Retinal pigment epithelial cell (primary cell): ENCODE results near the gene PLXDC1.

Experiments used
- DNase-seq: peaks from one replicate; pipeline ENCODE4 v3.0.0-alpha.2; 2010; ENCODE audit warnings: low read depth
- H3K4me3 ChIP-seq: 2 replicates; pipeline ENCODE4 v1.5.1; 2011; ENCODE audit warnings: mild to moderate bottlenecking, low read length, control low read depth, moderate library complexity
- TF ChIP-seq, protein P1 (sequence below): conservative IDR thresholded peaks from 2 replicates; pipeline ENCODE4 v1.5.1; 2011; ENCODE audit warnings: low read depth, low read length, control low read depth, inconsistent platforms

PLXDC1 gene

DNA sequence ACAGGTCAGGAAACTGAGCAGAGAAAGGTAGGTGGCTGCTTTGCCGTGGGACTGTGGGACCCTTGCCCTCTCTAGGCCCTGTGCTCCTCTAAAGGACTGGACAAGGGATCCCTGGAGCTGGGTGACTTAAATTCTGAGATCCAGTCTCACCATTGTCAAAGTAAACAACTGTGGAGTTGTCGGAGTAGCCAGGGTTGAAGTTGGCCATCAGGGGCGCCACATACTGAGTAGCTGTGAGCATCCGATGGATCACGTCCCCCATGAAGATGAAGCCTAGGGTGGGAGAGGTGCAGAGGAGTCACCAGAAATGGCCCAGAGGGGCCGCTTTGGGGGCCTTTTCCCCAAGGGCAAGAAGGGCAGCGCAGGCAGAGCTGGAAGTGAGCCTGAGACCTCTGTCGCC, 43.5 kb downstream of the PLXDC1 start:
- no peak for DNase-seq
- TF ChIP-seq, protein P1, sequence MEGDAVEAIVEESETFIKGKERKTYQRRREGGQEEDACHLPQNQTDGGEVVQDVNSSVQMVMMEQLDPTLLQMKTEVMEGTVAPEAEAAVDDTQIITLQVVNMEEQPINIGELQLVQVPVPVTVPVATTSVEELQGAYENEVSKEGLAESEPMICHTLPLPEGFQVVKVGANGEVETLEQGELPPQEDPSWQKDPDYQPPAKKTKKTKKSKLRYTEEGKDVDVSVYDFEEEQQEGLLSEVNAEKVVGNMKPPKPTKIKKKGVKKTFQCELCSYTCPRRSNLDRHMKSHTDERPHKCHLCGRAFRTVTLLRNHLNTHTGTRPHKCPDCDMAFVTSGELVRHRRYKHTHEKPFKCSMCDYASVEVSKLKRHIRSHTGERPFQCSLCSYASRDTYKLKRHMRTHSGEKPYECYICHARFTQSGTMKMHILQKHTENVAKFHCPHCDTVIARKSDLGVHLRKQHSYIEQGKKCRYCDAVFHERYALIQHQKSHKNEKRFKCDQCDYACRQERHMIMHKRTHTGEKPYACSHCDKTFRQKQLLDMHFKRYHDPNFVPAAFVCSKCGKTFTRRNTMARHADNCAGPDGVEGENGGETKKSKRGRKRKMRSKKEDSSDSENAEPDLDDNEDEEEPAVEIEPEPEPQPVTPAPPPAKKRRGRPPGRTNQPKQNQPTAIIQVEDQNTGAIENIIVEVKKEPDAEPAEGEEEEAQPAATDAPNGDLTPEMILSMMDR, result no peak
- H3K4me3 ChIP-seq, result no peak overlapping the region

DNA sequence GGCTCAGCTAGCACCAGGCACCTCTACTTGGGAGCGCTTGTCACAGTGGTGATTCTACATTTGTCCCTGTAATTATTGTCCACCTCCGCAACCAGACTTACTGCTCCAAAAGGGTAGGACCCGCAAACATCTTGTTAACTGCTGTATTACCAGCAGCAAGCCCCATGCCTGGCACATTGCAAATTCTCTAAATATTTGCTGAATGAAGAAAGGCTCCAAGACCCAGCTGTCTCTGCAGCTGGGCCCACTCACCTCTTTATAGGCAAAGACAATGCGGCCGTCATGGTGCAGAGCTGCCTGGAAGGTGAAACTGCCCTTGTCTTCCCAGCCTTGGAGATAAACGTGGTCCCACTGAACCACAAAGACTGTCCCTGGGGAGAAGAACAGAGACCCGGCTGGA, 44.3 kb downstream of the PLXDC1 start:
- no peak for DNase-seq

DNA sequence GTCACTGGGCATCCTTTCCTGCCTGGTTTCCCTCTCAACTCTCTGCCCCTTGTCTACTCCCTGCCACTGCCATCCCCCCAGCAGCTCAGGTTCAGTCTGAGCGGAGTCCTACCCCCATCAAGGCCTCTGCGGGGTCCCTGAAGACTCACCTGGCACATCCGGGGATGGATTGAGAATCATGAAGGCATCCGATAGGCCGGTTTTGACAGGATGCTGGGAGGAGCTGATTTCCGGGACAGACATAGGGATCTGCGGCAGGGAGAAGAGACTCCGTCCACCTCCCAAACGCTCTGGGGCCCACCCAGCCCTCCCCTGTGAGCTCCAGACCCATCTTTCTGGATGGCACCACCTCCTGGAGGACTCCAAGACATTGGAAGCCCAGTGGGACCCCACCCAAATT, 45.7 kb downstream of the PLXDC1 start:
- TF ChIP-seq, protein P1, result no peak
- H3K4me3 ChIP-seq, result no peak overlapping the region
- DNase-seq, result no peak

More for the DNA sequence above, 44.3 kb downstream of the PLXDC1 start:
- TF ChIP-seq, protein P1, result no peak
- H3K4me3 ChIP-seq, result no peak overlapping the region

DNA sequence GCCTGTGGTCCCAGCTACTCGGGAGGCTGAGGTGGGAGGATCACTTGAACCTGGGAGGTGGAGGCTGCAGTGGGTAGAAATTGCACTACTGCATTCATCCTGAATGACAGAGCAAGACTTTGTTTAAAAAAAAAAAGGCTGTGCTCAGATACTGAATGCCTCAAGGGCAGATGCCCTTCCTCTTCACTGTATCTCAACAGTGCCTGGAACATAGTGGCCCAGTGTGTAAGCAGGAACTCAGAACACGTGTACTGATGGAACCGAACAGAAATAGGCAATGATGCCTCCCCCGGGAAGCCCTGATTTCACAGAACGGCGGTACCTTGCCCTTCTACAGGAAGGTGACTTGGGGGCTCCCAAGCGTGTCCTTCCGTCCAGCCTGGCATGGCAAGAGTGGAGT, 46.8 kb downstream of the PLXDC1 start:
- H3K4me3 ChIP-seq, result no peak overlapping the region
- TF ChIP-seq, protein P1, result no peak
- DNase-seq, result no peak

DNA sequence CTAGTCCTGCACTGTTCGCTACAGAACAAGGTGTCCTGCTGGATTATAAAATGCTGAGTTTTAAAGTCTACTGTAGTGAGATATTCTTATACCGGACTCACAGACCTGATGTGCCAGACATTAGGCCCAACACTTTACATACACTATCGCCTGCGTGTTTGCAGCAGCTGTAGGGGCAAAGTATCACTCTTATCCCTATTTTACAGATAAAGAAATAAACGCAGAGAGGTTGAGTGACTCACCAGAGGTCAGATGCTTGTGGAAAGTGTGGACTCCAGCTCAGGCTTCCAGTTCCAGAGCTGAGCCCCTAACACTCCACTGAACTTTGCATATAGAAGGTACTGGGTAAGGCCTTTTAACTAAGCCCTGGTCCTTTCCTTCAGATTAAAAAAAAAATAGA, 47.4 kb downstream of the PLXDC1 start:
- TF ChIP-seq, protein P1, result no peak
- DNase-seq, result no peak
- no peak overlapping the region for H3K4me3 ChIP-seq

DNA sequence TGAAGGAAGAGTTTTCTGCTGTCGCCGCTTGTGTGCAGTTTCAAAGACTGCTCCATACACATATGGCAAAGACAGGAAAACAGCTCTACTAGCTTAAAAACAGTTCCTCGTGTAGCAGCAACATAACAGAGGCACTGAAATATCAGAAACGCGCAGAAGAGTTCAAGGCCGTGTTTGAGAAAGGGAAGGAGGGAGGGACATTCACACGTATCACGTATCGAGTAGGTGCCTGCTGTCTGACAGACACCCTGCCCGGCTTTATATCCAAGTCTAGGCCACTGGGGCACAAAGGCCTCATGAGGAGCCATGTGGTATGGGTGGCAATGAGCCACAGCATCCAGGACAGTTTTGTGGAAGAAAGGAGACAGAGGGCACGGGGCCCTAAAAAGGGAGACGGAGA, 50.3 kb downstream of the PLXDC1 start:
- H3K4me3 ChIP-seq, result no peak overlapping the region
- no peak for DNase-seq
- TF ChIP-seq, protein P1, result no peak

DNA sequence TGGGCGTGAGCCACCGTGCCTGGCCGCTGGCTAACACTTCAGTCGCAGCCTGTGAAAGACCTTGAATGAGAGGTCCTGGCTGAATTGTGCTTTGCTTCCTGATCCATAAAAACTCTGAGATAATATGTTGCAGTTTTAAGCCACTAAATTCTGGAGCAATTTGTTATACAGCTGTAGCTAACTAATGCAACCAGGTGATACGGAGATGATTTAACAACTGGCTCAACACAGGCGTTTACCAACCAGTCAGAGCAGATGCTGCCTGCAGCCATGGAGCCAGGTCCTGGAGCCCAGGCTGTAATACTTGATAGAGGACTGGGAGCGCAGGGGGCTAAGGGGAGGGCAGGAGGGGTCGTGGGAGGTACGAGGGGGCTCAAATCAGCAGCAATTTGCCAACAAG, 50.9 kb downstream of the PLXDC1 start:
- no peak overlapping the region for H3K4me3 ChIP-seq
- TF ChIP-seq, protein P1, result no peak
- no peak for DNase-seq
